RWPE1 (cell line): ENCODE measurements around the gene KIRREL3.

Experiments used
- CTCF ChIA-PET: fragments of 350-600 bp; sonication (Branson Sonifier 250); formaldehyde crosslinking; extraction: SDS; loops from one replicate; lab custom pipeline; 2021; lab: Yijun Ruan, JAX
- POLR2A ChIA-PET: fragments of 400-600 bp; formaldehyde crosslinking; extraction: SDS; loops from one replicate; lab custom pipeline; 2020; ENCODE audit warnings: antibody characterized with exemption; ENCODE audit not compliant: low non-redundant PET; lab: Yijun Ruan, JAX
- DNase-seq: peaks from one replicate; pipeline ENCODE4 v3.0.0; 2012; ENCODE audit warnings: low spot score
- H3K27ac ChIP-seq: fragments of 450-650 bp; 2 replicates; pipeline ENCODE4 v1.5.1; 2017
- TF ChIP-seq, protein P1 (sequence below): fragments of 450-650 bp; conservative IDR thresholded peaks from 2 replicates; pipeline ENCODE4 v1.5.1; 2017; ENCODE audit warnings: low read depth, mild to moderate bottlenecking

Gene KIRREL3

DNA sequence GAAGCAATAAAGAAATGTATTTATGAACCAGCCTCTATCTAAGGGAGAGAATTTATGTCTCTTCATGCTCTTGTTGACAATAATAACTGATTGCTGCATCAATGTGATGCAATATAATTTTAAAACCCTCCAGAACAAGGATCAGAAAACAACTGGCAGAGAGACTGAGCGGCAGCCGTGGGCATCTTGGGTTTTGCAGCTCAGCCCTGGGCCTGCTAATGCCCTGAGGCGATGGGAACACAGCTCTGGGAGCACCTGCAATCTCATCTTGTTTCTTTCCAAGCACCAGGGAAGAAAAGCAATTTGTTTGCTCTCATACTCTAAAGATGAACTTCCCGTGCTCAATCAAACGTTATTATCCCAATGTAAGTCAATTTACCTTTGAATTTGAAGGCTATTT lies 399.4 kb downstream of the KIRREL3 start:
- no peak for DNase-seq
- no peak overlapping the region for H3K27ac ChIP-seq
- CTCF ChIA-PET = no interaction called here
- TF ChIP-seq, protein P1, sequence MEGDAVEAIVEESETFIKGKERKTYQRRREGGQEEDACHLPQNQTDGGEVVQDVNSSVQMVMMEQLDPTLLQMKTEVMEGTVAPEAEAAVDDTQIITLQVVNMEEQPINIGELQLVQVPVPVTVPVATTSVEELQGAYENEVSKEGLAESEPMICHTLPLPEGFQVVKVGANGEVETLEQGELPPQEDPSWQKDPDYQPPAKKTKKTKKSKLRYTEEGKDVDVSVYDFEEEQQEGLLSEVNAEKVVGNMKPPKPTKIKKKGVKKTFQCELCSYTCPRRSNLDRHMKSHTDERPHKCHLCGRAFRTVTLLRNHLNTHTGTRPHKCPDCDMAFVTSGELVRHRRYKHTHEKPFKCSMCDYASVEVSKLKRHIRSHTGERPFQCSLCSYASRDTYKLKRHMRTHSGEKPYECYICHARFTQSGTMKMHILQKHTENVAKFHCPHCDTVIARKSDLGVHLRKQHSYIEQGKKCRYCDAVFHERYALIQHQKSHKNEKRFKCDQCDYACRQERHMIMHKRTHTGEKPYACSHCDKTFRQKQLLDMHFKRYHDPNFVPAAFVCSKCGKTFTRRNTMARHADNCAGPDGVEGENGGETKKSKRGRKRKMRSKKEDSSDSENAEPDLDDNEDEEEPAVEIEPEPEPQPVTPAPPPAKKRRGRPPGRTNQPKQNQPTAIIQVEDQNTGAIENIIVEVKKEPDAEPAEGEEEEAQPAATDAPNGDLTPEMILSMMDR = no peak
- POLR2A ChIA-PET = no interaction called here

DNA sequence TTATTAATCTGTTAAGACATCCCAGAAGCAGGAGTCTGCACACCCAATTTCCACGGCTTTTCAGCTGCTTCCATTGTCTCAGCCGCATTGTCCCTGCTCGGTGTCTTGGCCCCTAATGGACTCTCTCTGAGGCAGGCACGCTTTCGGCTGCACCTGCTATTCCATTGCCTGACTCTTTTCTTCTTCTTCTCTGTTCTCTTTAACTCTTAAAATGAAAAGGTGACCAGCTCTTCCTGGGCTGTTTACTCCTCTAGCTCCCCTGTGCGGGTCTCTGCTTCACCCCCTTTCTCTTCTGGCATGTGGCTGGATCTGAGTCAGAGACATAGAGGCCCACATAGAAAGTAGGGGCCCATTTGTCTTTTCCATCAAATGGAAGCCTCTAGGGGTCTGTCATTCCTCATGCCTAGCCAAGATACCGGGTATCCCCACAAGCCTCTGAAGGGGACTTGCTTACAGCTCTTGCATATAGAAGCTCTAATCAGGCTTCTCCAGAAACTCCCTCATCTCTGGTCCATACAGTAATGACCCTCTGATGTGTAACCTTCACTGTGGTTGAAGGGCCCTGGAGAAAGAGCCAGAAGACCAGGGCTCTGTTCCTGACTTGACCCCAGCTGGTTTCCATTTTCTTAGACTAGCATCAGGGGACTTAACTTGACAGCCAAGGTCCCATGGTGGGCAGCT lies 401.2 kb downstream of the KIRREL3 start:
- ChIA-PET CTCF (no interaction called here), POLR2A (interaction anchor here (0.6 to 1.2 kb wide), 2 partner anchors 8 to 11 kb away, joined by 3 read pairs; no protein-coding TSS in a partner anchor)
- no peak for DNase-seq
- no peak overlapping the region for H3K27ac ChIP-seq
- TF ChIP-seq, protein P1 = no peak

DNA sequence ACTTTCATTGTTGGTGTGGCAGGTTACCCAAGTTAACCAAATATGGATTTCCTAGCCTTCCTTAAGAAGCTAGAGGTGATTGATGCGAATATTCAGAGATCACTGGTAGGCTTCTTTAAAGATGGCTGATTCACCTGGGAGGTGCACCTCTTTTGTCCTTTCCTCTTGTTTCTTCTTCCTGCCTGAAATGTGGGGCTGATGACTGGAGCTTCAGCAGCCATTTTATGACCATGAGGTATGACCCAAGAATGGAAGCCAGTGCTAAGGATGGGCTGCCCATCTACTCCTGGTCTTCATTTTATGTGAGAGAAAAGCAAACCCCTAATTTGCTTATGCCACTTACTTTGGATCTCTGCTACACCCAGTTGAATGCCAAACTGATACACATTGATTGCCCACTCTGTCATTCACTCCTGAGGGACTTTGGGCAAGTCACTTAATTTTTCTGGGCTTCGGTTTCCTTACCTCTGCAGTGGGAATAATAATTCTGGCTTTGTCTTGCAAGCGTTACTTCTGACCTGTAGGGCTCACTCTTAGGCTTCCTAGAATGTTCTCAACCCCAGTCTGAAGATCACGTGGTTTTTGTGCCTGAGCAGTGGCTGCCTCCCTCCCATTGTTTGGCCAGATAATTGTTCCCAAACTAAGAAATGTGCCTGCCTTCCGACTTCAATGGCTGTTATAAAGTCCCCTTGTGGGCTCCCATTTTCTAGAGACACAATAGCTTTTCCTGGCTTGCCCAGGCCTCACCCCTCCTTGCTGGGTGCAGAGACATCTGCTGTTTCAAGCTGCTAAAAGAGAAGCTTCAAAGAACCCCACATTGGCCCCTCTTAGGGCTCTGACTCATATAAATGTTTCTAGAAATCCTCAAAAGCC lies 402.0 kb downstream of the KIRREL3 start:
- TF ChIP-seq, protein P1 = no peak
- no peak for DNase-seq
- CTCF ChIA-PET = no interaction called here
- no peak overlapping the region for H3K27ac ChIP-seq
- POLR2A ChIA-PET = interaction anchor here (0.6 to 1.2 kb wide), 2 partner anchors 8 to 10 kb away, joined by 3 read pairs; no protein-coding TSS in a partner anchor

DNA sequence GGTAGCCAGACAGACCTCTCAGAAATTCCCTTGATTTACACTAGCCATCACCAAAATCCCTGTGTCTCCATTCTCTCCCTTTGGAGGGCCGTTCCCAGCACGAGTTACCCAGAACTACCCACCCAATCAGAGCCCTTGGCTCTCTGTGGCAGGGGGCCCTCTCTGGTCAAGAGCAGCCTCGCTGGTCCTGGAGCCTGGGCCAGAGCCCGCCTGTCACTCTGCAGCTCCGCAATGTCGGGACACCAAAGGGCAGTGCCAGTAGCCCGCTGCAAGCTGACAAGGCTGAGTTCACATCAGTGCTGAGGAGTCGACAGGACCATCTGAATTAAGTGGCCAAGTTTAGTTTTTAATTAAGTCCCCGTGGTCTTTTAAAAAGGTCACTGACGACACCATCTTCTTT lies 403.5 kb downstream of the KIRREL3 start:
- H3K27ac ChIP-seq = no peak overlapping the region
- no peak for DNase-seq
- ChIA-PET POLR2A (no interaction called here), CTCF (no interaction called here)
- TF ChIP-seq, protein P1 = no peak

DNA sequence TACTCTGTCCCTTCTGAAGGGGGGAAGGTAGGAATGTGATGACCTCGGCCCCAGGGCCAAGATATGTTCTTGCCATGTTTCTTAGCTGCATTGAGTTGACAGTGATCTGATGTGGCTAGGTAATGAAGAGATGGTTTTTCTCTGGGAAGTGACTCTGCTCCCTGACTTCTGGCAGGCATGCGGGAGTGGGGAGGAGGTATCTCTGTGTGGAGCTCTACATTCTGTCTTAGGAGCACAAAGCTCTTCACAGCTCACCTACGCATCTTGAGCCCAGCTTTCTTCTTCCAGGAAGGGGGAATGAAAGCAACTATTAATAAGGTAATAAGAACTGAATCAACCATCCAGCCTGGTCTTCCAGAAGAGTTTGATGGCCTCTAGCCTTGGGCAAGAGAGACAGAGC lies 404.1 kb downstream of the KIRREL3 start:
- CTCF ChIA-PET = no interaction called here
- no peak overlapping the region for H3K27ac ChIP-seq
- TF ChIP-seq, protein P1 = no peak
- DNase-seq = no peak
- POLR2A ChIA-PET = no interaction called here

DNA sequence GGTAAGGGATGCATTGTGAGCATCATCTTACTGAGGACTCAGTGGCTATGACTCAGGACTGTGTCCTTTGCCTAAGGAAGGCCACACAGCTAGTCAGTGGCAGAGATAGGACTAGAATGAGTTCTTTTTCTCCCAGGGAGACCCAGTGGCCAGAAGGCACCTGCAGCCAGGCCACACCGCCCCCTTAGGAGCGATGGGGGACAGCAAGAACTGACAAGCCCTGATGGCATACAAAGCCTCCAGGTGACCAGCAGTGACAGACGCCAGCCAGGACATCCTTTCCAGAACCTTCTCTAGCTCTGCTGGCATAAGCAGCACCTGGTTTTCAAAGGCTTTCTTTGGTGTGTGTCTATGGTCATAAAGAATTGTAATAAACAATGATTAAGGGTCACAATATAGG lies 405.0 kb downstream of the KIRREL3 start:
- H3K27ac ChIP-seq = no peak overlapping the region
- TF ChIP-seq, protein P1 = no peak
- POLR2A ChIA-PET = interaction anchor here (0.6 kb wide), 1 partner anchor 249 kb away, joined by 3 read pairs; no protein-coding TSS in a partner anchor
- CTCF ChIA-PET = no interaction called here
- no peak for DNase-seq
